ENCODE data around the gene SLC2A4.

SLC2A4 gene

DNA sequence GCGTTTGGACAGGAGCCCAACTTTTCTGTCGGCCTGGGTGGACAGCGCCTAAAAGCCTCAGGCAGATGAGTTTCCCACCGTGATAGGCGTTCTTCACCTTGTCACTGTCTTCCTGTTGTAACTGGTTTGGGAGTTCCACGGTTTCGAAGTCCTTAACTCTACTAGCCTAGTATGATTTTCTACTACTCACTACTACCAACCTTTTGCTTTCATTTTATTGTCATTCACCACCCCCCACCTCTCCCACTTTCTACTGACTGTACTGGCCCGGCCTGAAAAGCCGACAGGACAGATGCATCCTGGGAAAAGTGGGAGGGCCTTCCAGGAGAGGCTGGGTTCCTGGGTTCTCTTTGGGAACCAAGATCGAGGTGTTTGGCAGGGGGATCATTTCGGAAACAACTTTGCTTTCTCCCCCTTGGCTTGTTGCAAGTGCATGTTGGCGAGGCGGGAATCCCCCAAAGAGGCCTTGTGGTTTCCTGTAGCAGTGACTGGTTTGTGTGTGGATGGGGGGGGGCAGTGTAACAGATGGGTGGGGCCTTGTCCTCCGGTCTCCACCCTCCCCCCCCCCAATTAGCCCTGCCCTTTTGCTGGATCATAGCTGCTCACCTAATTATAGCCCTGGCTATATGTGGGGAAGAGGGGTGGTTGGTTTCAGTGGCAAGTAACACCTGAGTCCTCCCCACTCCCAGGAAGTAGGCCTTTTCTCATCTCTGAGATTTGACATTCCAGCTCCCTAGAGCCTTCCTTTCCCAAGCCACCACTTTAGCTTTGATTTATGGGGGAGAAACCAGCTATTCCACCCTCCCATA lies 27.3 kb downstream of the SLC2A4 start:
- Histone ChIP-seq H3K27me3 (ENCODE audit: insufficient read depth, poor library complexity, severe bottlenecking) (no peaks in the 10 kb centered on the region), H3K27ac (ENCODE audit: poor library complexity, severe bottlenecking) (peak overlapping the region; percentile 94), H3K36me3 (ENCODE audit: low read depth) (peaks cover 54% of the 10 kb centered on the region), H3K4me1 (ENCODE audit: insufficient read depth, poor library complexity, severe bottlenecking) (peaks cover 8% of the 10 kb centered on the region), H3K9me3 (ENCODE audit: severe bottlenecking) (no peaks in the 10 kb centered on the region), H3K4me3 (ENCODE audit: severe bottlenecking) (peak overlapping the region; percentile 93)
- TF ChIP-seq, protein P1, sequence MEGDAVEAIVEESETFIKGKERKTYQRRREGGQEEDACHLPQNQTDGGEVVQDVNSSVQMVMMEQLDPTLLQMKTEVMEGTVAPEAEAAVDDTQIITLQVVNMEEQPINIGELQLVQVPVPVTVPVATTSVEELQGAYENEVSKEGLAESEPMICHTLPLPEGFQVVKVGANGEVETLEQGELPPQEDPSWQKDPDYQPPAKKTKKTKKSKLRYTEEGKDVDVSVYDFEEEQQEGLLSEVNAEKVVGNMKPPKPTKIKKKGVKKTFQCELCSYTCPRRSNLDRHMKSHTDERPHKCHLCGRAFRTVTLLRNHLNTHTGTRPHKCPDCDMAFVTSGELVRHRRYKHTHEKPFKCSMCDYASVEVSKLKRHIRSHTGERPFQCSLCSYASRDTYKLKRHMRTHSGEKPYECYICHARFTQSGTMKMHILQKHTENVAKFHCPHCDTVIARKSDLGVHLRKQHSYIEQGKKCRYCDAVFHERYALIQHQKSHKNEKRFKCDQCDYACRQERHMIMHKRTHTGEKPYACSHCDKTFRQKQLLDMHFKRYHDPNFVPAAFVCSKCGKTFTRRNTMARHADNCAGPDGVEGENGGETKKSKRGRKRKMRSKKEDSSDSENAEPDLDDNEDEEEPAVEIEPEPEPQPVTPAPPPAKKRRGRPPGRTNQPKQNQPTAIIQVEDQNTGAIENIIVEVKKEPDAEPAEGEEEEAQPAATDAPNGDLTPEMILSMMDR (IDR thresholded peaks at IDR 0.05; ENCODE audit: poor library complexity, severe bottlenecking) = no peak
- ATAC-seq (ENCODE audit: low read depth) (peak; percentile 31), DNase-seq (ENCODE audit: low spot score) (no peak)

DNA sequence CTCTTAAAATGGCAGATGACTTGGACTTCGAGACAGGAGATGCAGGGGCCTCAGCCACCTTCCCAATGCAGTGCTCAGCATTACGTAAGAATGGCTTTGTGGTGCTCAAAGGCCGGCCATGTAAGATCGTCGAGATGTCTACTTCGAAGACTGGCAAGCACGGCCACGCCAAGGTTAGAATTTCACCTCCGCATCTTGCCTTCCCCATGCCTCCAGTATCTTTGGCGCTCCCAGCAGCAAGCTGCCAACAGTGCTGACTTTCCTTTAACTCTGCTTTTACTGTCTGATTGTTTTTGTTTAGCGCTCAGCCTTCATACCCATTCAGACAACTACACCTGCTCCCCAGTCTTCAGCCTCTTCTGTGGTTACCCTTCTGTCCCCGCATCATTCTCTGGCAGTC lies 28.1 kb downstream of the SLC2A4 start:
- DNase-seq (ENCODE audit: low spot score) = no peak
- Histone ChIP-seq H3K27me3 (ENCODE audit: insufficient read depth, poor library complexity, severe bottlenecking) (no peaks in the 10 kb centered on the region), H3K27ac (ENCODE audit: poor library complexity, severe bottlenecking) (peak overlapping the region; percentile 94), H3K4me1 (ENCODE audit: insufficient read depth, poor library complexity, severe bottlenecking) (peaks cover 11% of the 10 kb centered on the region), H3K4me3 (ENCODE audit: severe bottlenecking) (no peak overlapping the region), H3K9me3 (ENCODE audit: severe bottlenecking) (no peaks in the 10 kb centered on the region), H3K36me3 (ENCODE audit: low read depth) (peaks cover 55% of the 10 kb centered on the region)
- TF ChIP-seq, protein P1 (IDR thresholded peaks at IDR 0.05; ENCODE audit: poor library complexity, severe bottlenecking) = no peak
- ATAC-seq (ENCODE audit: low read depth) = no peak

DNA sequence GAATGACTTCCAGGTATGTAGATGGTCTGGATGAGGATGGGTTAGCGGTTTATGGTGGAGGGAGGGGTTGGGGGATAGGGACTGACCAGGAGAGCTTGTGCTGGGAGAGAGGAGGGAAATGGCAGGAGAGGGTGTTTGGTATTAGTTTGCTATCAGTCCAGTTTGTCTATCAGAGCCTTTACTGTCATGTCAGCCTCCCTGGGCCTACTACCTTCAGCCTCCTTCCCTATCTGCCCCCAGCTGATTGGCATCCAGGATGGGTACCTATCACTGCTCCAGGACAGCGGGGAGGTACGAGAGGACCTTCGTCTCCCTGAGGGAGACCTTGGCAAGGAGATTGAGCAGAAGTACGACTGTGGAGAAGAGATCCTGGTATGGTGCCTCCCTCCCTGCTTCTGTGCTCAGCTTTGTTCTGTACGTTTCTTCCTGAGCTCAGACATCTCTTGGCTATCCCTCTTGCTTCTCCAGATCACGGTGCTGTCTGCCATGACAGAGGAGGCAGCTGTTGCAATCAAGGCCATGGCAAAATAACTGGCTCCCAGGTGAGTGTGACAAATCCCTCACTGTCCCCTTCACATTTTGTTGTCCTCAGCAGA lies 29.7 kb downstream of the SLC2A4 start:
- Histone ChIP-seq H3K27ac (ENCODE audit: poor library complexity, severe bottlenecking) (no peak overlapping the region), H3K4me3 (ENCODE audit: severe bottlenecking) (no peak overlapping the region), H3K9me3 (ENCODE audit: severe bottlenecking) (no peaks in the 10 kb centered on the region), H3K36me3 (ENCODE audit: low read depth) (peaks cover 64% of the 10 kb centered on the region), H3K27me3 (ENCODE audit: insufficient read depth, poor library complexity, severe bottlenecking) (no peaks in the 10 kb centered on the region), H3K4me1 (ENCODE audit: insufficient read depth, poor library complexity, severe bottlenecking) (peaks cover 11% of the 10 kb centered on the region)
- no peak for ATAC-seq (ENCODE audit: low read depth)
- TF ChIP-seq, protein P1 (IDR thresholded peaks at IDR 0.05; ENCODE audit: poor library complexity, severe bottlenecking) = no peak
- no peak for DNase-seq (ENCODE audit: low spot score)

DNA sequence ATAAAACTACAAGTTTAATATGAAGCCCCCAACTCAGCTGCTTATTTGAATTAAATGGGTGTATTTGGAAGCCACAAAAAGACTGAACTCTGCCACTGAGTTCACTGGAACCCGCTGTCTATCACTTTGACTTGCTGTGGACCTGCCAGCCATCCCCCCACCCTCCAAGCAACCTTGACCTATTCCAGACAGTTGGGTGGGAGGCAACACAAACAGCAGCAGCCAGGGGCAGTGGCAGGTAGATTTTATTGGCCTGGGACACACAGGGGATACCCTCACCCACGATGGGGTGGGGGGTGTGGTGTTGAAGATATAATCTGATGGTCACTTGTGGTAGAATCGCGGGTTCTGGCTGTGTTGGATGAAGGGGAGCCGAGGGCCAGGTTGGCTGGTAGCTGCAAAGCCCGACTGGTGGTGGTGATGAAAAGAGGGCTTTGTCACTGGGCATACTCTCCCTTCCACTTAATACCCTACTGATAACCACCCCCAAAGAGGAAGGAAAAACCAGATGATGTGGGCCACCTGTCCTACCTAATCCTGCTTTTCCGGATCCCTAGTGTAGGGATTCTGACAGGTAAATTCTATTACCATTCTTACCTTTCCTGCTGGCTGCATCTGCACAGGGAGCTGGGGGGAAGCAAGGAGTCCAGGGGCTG lies 31.0 kb downstream of the SLC2A4 start:
- no peak overlapping the region for H3K4me3 ChIP-seq (ENCODE audit: severe bottlenecking)

More for the DNA sequence above, 31.0 kb downstream of the SLC2A4 start:
- TF ChIP-seq, protein P1 (IDR thresholded peaks at IDR 0.05; ENCODE audit: poor library complexity, severe bottlenecking) = no peak
- peak overlapping the region; percentile 78 for H3K27ac ChIP-seq (ENCODE audit: poor library complexity, severe bottlenecking)
- H3K4me1 ChIP-seq (ENCODE audit: insufficient read depth, poor library complexity, severe bottlenecking) = peaks cover 11% of the 10 kb centered on the region
- peaks cover 75% of the 10 kb centered on the region for H3K36me3 ChIP-seq (ENCODE audit: low read depth)
- ATAC-seq (ENCODE audit: low read depth) (no peak), DNase-seq (ENCODE audit: low spot score) (no peak)
- H3K27me3 ChIP-seq (ENCODE audit: insufficient read depth, poor library complexity, severe bottlenecking) = no peaks in the 10 kb centered on the region
- H3K9me3 ChIP-seq (ENCODE audit: severe bottlenecking) = no peaks in the 10 kb centered on the region
